ENCODE measurements around the gene UBN1. TPM values are rescaled to one million over a fixed set of nuclear protein-coding genes. Genes with fewer than 3 reads are reported as not detected.
A peak's percentile ranks its signal among the peaks of the same experiment; 100 is the strongest.

The UBN1 gene
- total and polyA plus RNA-seq, 4 donors = 7.8 to 33.2 (median 15.5) TPM

DNA sequence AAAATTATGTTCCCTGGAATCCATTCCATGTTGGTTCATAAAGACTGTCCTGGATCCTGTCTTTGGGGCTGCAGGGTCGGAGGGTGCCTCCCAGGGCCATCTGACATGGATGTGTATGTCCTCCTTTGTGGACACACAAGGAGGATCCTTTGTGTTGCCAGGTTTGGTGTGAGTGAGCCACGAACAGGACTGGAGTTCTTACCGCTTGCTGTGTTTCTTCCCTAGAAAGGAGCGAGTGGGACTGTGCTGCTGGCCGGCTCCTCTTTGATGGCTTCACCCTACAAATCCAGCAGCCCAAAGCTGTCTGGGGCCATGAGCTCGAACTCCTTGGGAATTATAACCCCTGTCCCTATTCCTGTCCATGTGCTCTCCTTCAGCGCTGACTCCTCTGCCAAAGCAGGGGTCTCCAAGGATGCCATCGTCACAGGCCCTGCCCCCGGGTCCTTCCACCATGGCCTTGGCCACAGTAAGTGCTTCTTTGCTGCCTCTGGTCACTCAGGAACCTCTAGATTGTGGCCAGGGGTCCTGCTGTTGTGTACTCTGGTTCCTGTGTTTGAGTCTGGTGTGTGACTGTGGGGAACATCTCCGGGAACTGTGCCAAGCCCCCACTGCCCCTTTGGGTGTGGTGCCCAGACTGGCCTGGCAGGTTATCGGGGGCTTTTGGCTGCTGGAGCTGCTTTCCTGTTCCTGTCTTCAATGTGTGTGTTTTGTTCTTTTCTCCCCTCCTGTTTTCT is 29.5 kb downstream of the UBN1 start:
- no peak overlapping the region for H3K4me3 ChIP-seq (ENCODE audit: low read length in 2 of 2)
- H3K27me3 ChIP-seq (ENCODE audit: control insufficient read depth in 1 of 2, insufficient read depth in 2 of 2, low read length in 1 of 2) = no peaks in the 10 kb centered on the region
- no peaks in the 10 kb centered on the region for H3K9me3 ChIP-seq (ENCODE audit: control insufficient read depth, low read length)
- WGBS, 2 donors = 91% methylated on average over 11 of the region's 11 CpGs
- intact Hi-C loops (cut with DNase I) = no loop called here
- no peak overlapping the region for H3K27ac ChIP-seq (ENCODE audit: low read depth in 1 of 2, low read length in 2 of 2)
- peaks cover 0 to 27% of the 10 kb centered on the region in 2 donors for H3K36me3 ChIP-seq (ENCODE audit: control insufficient read depth in 1 of 2, insufficient read depth in 2 of 2, low read length in 1 of 2)
- DNase-seq (peak in 1 of 2 donors; percentile 67), ATAC-seq (ENCODE audit: low FRiP score) (no peak)
- H3K4me1 ChIP-seq (ENCODE audit: control insufficient read depth in 1 of 2, insufficient read depth in 2 of 2, low read length in 2 of 2) = no peaks in the 10 kb centered on the region

DNA sequence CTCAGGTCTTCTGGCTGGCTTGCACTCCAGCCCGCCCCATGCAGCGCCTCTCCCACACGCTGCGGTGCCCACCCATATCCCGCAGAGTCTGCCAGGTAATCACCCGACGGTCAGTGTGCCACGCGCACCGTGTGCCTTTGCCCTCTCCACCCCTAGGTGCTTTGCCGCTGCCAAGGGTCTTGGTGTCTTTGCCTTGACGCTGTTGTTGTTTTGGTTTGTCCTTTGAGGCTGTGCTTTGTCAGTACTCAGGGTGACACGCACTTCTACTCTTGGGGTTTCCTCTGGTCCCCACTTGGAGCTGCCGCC is 30.1 kb downstream of the UBN1 start:
- intact Hi-C loops (cut with DNase I) = no loop called here
- ATAC-seq (ENCODE audit: low FRiP score) (no peak), DNase-seq (peak in 1 of 2 donors; percentile 51)
- no peaks in the 10 kb centered on the region for H3K9me3 ChIP-seq (ENCODE audit: control insufficient read depth, low read length)
- H3K36me3 ChIP-seq (ENCODE audit: control insufficient read depth in 1 of 2, insufficient read depth in 2 of 2, low read length in 1 of 2) = peaks cover 0 to 25% of the 10 kb centered on the region in 2 donors
- no peaks in the 10 kb centered on the region for H3K4me1 ChIP-seq (ENCODE audit: control insufficient read depth in 1 of 2, insufficient read depth in 2 of 2, low read length in 2 of 2)
- WGBS, 2 donors = 91 to 93% methylated on average over 14 of the region's 14 CpGs
- H3K4me3 ChIP-seq (ENCODE audit: low read length in 2 of 2) = no peak overlapping the region
- H3K27me3 ChIP-seq (ENCODE audit: control insufficient read depth in 1 of 2, insufficient read depth in 2 of 2, low read length in 1 of 2) = no peaks in the 10 kb centered on the region
- no peak overlapping the region for H3K27ac ChIP-seq (ENCODE audit: low read depth in 1 of 2, low read length in 2 of 2)

DNA sequence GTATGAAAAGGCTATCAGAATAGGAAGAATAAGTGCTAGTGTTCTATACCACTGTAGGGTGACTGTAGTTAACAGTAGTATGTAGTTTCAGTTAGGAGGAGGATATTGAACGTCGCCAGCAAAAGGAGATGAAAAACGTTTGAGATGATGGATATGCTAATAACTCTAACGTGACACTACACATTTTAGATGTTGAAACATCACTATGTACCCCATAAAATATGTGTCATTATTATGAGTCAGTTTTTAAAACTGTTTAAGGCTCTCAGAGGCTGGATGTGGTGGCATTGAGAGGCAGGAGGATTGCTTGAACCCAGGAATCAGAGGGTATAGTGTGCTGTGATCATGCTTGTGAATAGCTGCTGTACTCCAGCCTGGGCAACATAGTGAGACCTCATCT is 31.8 kb downstream of the UBN1 start:
- DNase-seq (no peak), ATAC-seq (ENCODE audit: low FRiP score) (no peak)
- intact Hi-C loops (cut with DNase I) = no loop called here
- H3K27me3 ChIP-seq (ENCODE audit: control insufficient read depth in 1 of 2, insufficient read depth in 2 of 2, low read length in 1 of 2) = no peaks in the 10 kb centered on the region
- no peak overlapping the region for H3K27ac ChIP-seq (ENCODE audit: low read depth in 1 of 2, low read length in 2 of 2)
- no peaks in the 10 kb centered on the region for H3K4me1 ChIP-seq (ENCODE audit: control insufficient read depth in 1 of 2, insufficient read depth in 2 of 2, low read length in 2 of 2)
- peaks cover 0 to 32% of the 10 kb centered on the region in 2 donors for H3K36me3 ChIP-seq (ENCODE audit: control insufficient read depth in 1 of 2, insufficient read depth in 2 of 2, low read length in 1 of 2)
- no peaks in the 10 kb centered on the region for H3K9me3 ChIP-seq (ENCODE audit: control insufficient read depth, low read length)
- 63 to 70% methylated on average over 4 of the region's 4 CpGs for WGBS, 2 donors
- no peak overlapping the region for H3K4me3 ChIP-seq (ENCODE audit: low read length in 2 of 2)

DNA sequence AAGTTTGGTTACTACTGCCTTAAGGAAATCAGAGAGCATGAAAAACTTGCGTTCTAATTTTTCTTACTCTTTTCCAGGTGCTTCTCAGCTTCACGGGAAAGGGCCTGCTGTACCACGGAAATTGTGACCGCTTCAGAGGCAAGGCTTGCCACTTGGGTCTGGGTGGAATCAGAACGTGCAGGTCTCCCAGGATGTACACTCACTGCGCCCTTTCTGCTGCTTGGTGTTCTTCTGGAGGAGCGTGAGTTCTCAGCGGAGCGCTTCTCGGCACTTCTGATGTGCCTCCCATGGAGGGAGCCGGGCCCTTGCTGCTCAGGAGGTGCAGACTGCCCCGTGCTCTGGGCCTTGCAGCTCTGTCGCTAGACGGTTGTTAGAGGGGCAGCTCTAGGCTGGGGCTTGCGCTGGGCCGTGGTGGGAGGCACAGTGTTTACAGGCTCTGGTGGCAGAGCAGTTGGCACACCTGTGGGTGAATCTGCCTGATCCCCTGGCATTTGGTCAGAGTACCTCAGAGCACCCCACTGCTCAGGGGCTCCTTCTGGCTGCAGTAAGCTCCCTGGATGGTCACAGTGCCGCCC is 32.8 kb downstream of the UBN1 start:
- H3K27me3 ChIP-seq (ENCODE audit: control insufficient read depth in 1 of 2, insufficient read depth in 2 of 2, low read length in 1 of 2) = no peaks in the 10 kb centered on the region
- H3K9me3 ChIP-seq (ENCODE audit: control insufficient read depth, low read length) = no peaks in the 10 kb centered on the region
- DNase-seq (peak in 1 of 2 donors; percentile 61), ATAC-seq (ENCODE audit: low FRiP score) (no peak)
- H3K27ac ChIP-seq (ENCODE audit: low read depth in 1 of 2, low read length in 2 of 2) = no peak overlapping the region
- 90 to 93% methylated on average over 17 of the region's 17 CpGs for WGBS, 2 donors
- intact Hi-C loops (cut with DNase I) = no loop called here
- H3K4me3 ChIP-seq (ENCODE audit: low read length in 2 of 2) = no peak overlapping the region
- H3K4me1 ChIP-seq (ENCODE audit: control insufficient read depth in 1 of 2, insufficient read depth in 2 of 2, low read length in 2 of 2) = no peaks in the 10 kb centered on the region
- H3K36me3 ChIP-seq (ENCODE audit: control insufficient read depth in 1 of 2, insufficient read depth in 2 of 2, low read length in 1 of 2) = peaks cover 0 to 28% of the 10 kb centered on the region in 2 donors

DNA sequence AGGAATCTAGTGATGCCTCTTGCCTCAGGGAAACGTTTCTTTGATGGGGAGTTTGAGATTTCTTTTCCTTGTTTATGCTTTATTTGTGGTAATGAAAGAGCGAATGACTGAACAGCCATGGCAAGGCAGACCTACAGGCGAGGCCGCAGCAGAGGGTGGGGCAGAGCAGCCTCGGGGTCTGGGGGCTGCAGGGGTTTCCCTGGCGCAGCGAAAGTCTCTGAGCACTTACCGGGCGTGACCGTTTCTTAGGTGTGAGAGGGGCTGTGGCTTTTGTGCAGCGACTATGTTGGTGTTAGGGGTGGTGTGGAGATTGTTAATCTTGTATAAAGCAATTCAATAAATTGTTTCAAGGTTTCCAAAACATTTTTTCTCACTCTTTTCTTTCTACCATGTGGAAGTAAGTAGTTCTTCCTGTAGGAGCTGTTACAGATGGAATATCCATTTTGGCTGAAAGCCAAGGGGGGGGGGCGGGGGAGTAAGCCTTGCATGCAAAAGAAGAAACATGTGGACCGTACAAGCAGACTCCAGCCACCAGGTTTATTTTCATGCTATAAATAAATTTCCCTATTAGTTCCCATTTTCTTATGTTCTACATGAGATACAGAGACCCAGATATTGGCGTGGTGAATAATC is 34.8 kb downstream of the UBN1 start:
- Histone ChIP-seq H3K4me1 (ENCODE audit: control insufficient read depth in 1 of 2, insufficient read depth in 2 of 2, low read length in 2 of 2) (no peaks in the 10 kb centered on the region), H3K27me3 (ENCODE audit: control insufficient read depth in 1 of 2, insufficient read depth in 2 of 2, low read length in 1 of 2) (no peaks in the 10 kb centered on the region), H3K27ac (ENCODE audit: low read depth in 1 of 2, low read length in 2 of 2) (no peak overlapping the region), H3K9me3 (ENCODE audit: control insufficient read depth, low read length) (no peaks in the 10 kb centered on the region), H3K36me3 (ENCODE audit: control insufficient read depth in 1 of 2, insufficient read depth in 2 of 2, low read length in 1 of 2) (peaks cover 0 to 25% of the 10 kb centered on the region in 2 donors), H3K4me3 (ENCODE audit: low read length in 2 of 2) (no peak overlapping the region)
- intact Hi-C loops (cut with DNase I) = no loop called here
- DNase-seq (no peak), ATAC-seq (ENCODE audit: low FRiP score) (no peak)
- WGBS, 2 donors = 73 to 75% methylated on average over 14 of the region's 14 CpGs

DNA sequence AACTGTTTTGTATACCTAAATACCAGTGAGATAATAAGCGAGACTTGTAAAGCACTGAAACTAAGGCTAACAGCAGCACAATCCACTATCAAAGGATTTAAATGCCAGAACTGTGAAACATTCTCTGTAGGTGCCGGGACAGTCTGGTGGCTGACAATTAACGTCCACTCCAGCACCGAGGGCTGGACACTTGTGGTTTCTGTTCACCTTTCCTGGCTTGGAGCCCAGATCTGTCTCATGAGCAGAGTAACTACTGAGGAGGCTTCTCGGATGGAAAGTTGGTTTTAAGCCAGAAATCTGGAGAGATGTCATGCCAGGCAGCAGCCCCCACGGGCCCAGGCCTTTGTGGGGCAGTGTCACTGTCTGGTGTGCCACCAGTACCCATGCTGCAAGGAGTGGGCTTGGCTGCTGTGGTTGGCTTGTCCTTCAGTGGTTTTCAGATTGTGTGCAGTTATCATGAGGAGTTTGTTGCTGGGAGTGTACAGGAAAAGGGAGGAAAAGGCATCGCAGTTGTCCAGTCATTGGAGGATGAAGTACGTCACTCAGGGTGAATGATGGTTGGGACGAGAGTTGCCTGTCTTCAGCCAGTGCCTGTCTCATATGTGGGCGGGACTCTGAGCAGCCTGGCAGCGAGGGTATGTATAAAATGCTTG is 35.5 kb downstream of the UBN1 start:
- Histone ChIP-seq H3K36me3 (ENCODE audit: control insufficient read depth in 1 of 2, insufficient read depth in 2 of 2, low read length in 1 of 2) (peaks cover 0 to 25% of the 10 kb centered on the region in 2 donors), H3K27me3 (ENCODE audit: control insufficient read depth in 1 of 2, insufficient read depth in 2 of 2, low read length in 1 of 2) (no peaks in the 10 kb centered on the region), H3K4me1 (ENCODE audit: control insufficient read depth in 1 of 2, insufficient read depth in 2 of 2, low read length in 2 of 2) (no peaks in the 10 kb centered on the region), H3K4me3 (ENCODE audit: low read length in 2 of 2) (no peak overlapping the region), H3K9me3 (ENCODE audit: control insufficient read depth, low read length) (no peaks in the 10 kb centered on the region), H3K27ac (ENCODE audit: low read depth in 1 of 2, low read length in 2 of 2) (no peak overlapping the region)
- ATAC-seq (ENCODE audit: low FRiP score) (no peak), DNase-seq (peak; percentile 31 to 55)
- 79 to 80% methylated on average over 11 of the region's 11 CpGs for WGBS, 2 donors
- intact Hi-C loops (cut with DNase I) = no loop called here

DNA sequence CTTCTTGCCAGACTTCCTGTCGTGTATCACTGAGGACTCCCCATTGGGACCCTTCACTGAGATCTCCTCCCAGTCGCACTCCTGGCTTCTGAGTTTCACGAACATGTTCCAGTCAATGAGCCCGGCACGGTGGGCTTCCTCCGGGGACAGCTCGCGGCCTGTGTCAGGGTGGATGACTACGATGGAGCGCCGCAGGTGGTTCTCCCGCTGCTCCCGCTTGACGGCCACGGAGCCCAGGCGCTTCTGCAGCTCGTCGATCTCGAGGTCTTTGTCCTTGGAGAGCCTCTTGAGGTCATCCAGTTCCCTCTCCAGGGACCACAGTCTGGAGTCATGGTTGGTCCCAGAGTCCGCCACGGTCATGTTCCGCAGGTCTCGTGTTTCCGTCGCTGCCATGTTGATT is 36.2 kb downstream of the UBN1 start:
- peaks cover 0 to 21% of the 10 kb centered on the region in 2 donors for H3K36me3 ChIP-seq (ENCODE audit: control insufficient read depth in 1 of 2, insufficient read depth in 2 of 2, low read length in 1 of 2)

DNA sequence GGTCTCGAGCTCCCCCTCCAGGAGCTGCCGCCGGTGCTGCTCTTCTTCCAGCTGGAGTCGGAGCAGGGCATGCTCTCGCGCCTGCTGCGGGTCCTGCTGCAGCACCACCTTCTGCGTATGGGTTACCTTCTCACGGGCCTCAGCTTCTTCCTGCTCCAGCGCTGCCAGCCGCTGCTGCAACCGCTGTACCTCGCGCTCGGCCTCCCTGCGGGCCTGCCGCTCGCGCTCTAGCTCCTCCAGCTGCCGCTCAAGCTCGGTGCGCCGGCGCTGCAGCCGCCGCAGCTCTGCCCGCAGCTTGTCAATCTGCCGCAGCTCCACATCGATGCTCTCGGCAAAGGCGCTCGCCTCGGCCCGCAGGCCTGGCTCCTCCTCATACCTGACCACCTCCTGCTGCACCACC is 36.9 kb downstream of the UBN1 start:
- no peaks in the 10 kb centered on the region for H3K4me1 ChIP-seq (ENCODE audit: control insufficient read depth in 1 of 2, insufficient read depth in 2 of 2, low read length in 2 of 2)
- peaks cover 0 to 21% of the 10 kb centered on the region in 2 donors for H3K36me3 ChIP-seq (ENCODE audit: control insufficient read depth in 1 of 2, insufficient read depth in 2 of 2, low read length in 1 of 2)
- H3K9me3 ChIP-seq (ENCODE audit: control insufficient read depth, low read length) = no peaks in the 10 kb centered on the region
- WGBS, 2 donors = 94 to 99% methylated on average over 34 of the region's 34 CpGs
- intact Hi-C loops (cut with DNase I) = no loop called here
- DNase-seq = peak in 1 of 2 donors; percentile 19
- ATAC-seq (ENCODE audit: low FRiP score) = no peak
- no peak overlapping the region for H3K4me3 ChIP-seq (ENCODE audit: low read length in 2 of 2)
- H3K27ac ChIP-seq (ENCODE audit: low read depth in 1 of 2, low read length in 2 of 2) = no peak overlapping the region
- no peaks in the 10 kb centered on the region for H3K27me3 ChIP-seq (ENCODE audit: control insufficient read depth in 1 of 2, insufficient read depth in 2 of 2, low read length in 1 of 2)

More for the DNA sequence above, 36.2 kb downstream of the UBN1 start:
- ATAC-seq (ENCODE audit: low FRiP score) (no peak), DNase-seq (no peak)
- no peak overlapping the region for H3K4me3 ChIP-seq (ENCODE audit: low read length in 2 of 2)
- WGBS, 2 donors = 96 to 97% methylated on average over 25 of the region's 25 CpGs
- H3K4me1 ChIP-seq (ENCODE audit: control insufficient read depth in 1 of 2, insufficient read depth in 2 of 2, low read length in 2 of 2) = no peaks in the 10 kb centered on the region
- no peaks in the 10 kb centered on the region for H3K27me3 ChIP-seq (ENCODE audit: control insufficient read depth in 1 of 2, insufficient read depth in 2 of 2, low read length in 1 of 2)
- no peak overlapping the region for H3K27ac ChIP-seq (ENCODE audit: low read depth in 1 of 2, low read length in 2 of 2)
- no peaks in the 10 kb centered on the region for H3K9me3 ChIP-seq (ENCODE audit: control insufficient read depth, low read length)
- intact Hi-C loops (cut with DNase I) = no loop called here

All from aorta (tissue), 5 donors.